ENCODE results near the gene PPID.
"Not testable (repeated sequence)": the region's sequence is repeated elsewhere in the genome, so short reads cannot be mapped to it uniquely, and the experiment has no call there.

The PPID gene

DNA sequence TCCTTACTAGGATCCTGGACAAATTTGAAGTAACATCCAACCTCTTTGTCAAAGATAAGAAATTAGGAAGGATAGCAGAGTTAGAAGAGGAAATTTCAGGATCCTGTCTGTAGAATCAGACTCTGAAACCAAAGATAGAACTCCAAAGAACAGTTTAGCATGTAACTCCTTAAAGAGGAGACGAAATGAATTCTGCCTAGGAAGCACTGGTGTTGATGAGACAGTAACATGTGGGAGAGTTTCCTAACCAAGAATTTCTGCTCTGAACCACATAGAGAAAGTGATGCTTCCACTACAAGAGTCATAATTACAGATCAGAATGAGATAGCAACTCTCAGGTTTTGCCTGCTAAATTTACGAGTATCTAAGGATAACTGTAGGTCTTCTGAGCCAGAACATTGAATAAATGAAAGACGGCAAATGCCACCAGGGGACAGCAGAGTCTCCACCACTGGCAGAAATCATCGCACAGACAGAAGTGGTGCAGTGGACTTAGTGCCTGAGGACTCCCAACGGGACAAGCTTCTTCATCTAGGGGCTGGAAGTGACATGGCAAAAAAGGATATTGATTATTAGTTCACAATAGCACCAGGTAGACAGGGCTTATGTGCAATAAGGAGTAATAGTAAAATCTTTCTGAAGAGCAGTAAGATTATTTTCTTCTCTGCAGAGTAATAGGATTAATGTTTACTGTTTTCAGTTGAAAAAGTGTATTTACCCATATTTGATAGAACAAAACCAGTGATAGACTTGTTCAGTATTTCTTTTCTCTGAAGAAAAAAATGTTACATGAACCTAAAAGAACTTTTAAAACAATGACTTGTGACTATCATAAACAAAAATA is 6.7 kb upstream of the PPID start:
- peak; percentile 65 for DNase-seq

DNA sequence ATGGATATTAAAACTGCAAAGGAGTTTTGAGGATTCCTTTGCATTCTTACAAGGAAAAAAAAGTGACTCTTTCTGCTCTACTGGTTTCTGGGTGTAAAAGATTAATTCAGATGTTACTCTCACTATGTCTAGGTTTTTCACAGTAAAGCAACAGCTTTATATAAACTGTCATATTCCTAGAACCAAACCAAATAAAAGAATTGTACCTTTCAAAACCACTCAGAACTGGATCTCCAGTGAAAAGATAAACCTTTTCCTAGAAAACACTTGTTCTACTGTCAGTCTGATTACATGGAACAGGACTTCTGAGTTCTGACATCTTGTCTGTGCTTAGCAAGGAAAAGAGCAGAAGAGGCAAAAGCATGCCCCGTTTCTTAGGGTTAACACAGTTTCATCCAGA is 5.0 kb upstream of the PPID start:
- DNase-seq: no peak

DNA sequence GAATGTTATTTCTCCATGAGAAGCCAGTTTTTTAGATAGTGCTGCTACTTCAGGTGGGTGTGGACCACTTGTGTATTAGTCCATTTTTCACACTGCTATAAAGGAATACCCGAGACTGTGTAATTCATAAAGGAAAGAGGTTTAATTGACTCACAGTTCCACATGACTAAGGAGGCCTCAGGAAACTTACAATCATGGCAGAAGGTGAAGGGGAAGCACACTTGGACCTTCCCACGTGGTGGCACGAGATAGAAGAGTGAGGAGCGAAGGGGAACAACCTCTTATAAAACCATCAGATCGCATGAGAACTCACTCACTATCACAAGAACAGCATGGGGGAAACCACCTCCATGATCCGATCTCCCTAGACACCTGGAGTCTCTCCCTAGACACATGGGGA is 3.4 kb upstream of the PPID start:
- DNase-seq: no peak

DNA sequence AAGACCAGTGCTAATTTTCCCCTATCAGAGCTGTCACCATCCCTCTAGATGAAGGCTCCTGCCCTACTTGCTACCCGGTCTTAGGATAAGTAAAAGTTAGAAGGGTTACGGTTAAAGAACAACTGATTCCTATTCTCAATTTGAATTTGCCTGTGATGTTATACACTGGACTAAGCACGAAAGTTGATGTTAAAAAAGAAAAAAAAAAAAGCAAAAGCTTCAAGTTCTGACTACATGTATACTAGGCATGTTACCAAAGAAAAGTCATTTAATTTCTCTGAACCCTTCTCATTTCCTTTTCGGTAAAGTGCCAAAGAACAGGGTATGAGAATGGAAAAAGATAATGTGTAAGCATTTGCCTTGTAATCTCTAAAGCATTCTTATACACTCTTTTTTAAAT is 1.4 kb upstream of the PPID start:
- DNase-seq: no peak

DNA sequence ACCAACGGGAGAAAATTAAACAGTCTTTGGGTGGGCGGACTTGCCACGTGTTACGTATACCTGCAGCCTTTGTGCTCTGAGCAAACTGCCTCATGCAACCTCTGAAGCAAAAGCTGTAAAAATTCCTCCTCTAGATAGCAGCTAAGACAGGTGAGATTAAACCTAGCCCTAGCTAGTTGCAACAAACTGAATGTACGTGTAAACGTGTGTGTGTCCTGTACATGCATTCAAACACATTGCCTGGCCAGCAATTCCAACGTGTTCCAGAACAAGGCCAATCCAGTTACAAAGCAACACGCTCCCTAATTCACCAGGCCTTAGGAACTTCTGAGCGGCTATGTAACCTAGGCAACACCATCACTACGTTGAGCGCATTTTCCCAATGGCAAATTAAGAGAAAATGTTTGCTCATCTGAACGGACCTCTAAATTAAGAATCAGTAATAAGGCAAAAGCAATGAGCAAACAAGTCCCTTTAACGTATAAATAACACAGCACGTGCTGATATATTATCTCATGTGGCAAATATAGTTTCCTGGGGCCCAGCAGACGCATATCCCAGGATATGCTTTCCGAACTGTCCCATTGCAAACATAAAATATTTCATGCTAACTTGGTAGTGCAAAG is 792 bp downstream of the PPID start:
- no peak for DNase-seq

DNA sequence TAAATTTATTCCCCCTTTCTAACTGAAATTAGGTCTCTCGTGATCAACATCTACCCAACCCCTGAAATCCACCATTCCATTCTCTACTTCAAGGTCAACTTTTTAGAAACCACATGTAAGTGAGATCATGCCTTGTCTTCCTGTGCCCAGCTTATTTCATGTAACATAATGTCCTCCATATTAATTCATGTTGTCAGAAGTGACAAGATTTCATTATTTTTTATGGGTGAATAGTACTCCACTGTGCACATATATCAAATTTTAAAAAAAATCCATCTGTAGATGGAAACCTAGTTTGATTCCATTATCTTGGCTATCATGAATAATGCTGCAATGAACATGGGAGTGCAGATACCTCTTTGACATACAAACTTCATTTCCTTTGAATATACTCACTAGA is 1.5 kb downstream of the PPID start:
- DNase-seq: no peak

DNA sequence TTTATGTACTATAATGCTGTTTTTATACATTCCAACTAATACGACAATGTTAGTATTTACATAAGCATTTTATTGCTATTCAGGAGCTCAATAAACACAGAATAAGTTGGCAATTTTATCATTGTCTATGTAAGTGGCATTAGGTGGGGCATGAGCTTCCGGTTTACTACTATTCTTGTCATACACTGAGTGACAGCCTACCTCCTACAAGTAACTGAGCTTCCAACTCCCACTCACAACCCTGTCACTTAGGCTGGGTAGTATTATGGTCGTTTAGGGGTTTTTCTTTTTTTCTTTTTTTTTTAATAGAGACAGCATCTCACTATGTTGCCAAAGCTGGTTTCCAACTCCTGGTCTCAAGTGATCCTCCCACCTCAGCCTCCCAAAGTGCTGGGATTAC is 7.4 kb downstream of the PPID start:
- DNase-seq: no peak

DNA sequence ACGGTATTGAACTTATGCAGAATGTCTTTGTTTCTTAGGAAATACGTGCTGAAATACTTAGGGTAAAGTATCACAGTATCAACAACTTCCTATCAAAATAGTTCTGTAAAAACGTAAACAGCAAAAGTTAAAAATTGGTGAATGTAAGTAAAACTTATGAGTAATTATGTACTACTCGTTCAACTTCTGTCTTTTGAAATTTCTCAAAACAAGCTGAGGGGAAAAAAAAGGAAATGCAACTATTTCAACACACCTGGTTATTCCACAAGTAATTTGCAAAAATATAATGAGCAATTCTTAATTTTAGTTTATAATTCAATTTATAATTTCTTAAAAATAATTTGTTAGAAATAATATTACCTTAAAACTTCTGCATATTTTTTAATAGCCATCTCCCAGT is 8.3 kb downstream of the PPID start:
- no peak for DNase-seq

DNA sequence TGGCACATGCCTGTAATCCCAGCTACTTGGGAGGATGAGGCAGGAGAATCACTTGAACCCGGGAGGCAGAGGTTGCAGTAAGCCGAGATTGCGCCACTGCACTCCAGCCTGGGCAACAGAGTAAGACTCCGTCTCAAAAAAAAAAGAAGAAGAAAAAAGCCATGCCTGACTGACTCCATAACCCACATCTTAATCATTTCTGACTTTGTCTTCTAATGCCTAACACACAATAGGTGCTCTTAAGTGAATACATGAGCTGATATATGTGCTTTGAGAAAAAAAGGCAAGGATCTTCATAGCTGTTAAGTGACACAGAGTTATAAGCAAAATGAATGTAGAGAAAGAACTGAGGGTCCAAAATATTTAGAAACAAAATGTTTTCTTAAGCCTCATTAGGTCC is 10.6 kb downstream of the PPID start:
- not testable (repeated sequence) for DNase-seq

DNA sequence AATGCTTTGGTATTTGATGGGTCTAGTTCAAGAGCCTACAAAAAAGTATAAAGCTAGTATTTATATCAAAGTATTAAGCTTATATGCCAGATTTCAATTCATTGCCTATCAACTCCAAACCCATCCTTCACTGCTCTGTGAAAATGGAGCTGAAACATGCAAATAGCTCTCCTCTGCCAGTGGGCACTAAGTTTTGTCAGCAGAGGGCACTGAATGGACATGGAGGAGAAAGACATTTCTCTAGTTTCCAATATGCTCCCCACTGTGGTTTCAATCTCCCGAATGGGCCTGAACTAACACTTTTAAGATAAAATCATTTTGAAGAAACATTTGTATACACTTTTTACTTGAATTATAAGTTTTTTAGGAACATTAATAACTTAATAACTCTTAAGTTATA is 12.4 kb downstream of the PPID start:
- DNase-seq: no peak

DNA sequence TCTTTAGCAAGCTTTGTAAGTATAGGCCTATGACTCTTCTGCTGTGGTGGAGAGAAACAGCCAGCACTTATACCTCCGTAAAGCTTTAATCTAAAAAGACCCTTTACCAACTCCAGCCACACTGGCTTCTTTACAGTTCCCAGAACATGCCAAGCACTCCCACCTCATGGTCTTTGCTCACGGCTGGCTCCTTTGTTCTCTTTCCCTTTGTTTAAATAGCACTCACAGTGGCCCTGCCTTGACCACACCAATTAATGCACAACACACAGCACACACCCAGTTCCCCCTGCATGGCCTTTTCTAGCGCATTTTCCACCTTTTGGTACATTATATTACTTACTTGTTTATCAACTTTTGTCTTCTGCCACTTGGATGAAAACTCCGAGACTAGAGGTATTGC is 18.9 kb downstream of the PPID start:
- no peak for DNase-seq

DNA sequence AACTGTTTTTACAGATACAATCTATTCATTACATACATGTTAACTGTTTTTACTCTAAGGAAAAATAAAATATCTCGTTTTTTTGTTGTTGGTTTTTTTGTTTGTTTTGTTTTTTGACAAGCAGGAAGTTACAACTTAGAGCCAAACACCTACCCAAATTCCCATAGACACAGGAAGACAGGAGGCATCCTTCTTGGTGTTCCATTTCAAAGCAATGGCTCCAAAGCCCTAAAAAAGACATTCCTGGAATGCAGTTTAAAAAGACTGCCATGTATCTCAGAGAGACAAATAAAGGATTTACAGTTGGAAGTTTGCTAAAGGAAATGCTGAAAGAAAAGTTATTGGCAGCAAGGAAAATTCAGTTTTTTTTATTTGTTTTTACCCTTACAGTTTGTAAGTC is 34.4 kb downstream of the PPID start:
- no peak for DNase-seq

DNA sequence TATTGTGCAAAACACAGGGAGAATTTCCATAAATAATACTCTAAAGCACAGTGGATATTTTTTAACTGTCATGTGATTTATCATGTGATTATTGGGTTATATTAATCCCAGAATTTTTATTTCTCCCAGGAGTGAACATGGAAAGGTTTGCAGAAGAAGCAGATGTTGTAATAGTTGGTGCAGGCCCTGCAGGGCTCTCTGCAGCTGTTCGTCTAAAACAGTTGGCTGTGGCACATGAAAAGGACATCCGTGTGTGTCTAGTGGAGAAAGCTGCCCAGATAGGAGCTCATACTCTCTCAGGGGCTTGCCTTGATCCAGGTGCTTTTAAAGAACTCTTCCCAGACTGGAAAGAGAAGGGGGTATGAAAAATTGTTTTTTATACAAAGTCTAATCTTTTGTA is 41.1 kb downstream of the PPID start:
- DNase-seq: no peak

DNA sequence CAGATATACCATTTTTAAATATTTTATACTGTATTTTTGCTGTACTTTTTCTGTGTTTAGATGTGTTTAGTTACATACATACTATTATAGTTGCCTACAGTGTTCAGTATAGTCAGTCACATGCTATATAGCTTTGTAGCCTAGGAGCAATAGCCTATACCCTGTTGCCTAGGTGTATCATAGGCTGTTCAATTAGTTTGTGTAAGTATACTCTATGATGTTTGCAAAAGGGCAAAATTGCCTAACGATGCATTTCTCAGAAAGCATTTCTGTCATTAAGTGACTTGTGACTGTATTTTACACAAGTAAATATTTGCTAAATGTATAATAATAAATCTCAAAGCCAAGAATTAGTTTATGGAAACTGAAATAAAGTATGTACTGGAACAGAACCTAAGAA is 41.6 kb downstream of the PPID start:
- no peak for DNase-seq

DNA sequence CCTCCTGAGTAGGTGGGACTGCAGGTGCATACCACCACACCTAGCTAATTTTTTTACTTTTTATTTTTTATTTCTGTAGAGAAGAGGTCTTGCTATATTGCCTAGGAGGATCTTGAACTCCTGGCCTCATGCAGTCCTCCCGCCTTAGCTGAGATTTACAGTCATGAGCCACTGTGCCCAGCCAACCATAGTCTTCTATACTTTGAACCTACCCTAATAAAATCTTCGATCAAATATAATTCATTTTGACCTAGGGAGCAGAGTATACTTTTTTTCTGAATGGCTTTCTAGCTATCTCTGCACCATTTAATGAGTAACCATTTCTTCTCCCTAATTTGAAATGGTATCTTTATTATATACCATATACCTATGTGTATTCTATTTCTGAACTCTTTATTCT is 44.4 kb downstream of the PPID start:
- DNase-seq: no peak

DNA sequence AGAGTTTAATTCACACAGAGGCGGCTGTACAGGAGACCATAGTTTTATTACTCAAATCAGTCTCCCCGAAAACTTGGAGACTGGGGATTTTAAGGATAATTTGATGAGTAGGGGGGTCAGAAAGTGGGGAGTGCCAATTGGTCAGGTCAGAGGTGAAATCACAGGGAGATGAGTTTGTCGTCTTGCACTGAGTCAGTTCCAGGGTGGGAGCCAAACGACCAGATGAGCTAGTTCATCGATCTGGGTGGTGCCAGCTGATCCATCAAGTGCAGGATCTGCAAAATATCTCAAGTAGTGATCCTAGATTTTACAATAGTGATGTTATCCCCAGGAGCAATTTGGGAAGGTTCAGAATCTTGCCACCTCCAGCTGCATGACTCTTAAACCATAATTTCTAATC is 47.1 kb downstream of the PPID start:
- no peak for DNase-seq

DNA sequence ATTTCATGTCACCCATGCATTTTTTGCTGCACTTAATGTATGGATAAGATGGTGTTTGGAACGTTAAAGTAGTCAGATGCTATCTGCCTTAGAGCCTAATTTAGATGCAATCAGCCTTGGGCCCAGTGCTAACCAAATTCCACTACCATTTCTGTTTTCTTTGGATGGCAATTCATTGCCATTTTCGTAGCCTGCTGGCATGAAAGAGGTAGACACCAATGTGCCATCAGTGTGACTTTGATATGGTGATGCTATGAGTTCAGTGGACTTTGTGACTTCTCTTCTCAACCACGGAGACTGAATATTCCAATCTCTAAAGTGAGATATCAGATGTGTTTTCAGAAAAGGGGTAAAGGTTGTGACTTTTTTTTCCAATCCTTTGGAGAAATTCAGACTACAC is 49.6 kb downstream of the PPID start:
- no peak for DNase-seq

DNA sequence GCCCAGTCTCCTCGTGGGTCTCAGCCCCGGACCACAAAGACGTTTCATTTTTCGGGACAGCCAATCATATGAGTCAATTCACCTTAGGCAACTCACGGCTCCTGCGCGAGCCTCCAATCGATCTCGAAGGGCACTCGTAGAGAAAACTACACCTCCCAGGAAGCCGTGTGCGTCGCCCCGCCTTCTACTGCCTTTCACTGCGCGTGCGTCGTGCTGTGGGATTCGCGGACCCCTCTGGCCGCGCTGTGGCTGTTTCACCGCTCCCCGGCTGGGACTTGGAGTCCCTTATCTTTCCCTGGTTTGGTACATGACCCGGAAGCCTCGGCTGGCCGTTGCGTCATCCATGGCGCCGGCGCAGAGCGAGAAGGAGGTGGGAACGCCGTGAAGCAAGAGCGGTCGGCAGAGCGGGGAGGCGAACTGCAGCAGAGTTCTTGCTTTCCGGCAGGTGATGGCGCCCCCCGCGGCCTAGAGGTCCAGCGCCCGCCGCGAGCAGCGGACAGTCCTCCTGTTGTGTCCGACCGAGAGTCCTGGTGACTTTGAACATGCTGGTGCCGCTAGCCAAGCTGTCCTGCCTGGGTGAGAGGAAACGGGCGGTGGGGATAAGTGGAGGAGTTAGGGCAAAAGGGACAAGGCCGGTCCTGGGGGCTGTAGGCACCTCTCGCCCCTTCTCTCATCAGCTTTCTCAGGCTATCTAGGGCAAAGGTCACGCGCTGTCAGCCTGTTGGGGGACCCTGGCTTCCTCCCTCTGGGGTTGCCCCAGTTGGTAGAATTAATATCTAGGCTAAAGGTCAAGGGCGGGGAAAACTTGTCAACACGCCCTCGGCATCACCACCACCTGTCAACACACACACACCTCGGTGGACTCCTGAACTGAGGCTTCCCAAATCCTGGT is 51.0 kb downstream of the PPID start, which contains the start of gene ETFDH:
ETFDH (plus strand) TSS at position 382 of the 892 bp plus-strand sequence; CDS start at position 543, 161 bp downstream.
- peak; percentile 97 for DNase-seq

DNA sequence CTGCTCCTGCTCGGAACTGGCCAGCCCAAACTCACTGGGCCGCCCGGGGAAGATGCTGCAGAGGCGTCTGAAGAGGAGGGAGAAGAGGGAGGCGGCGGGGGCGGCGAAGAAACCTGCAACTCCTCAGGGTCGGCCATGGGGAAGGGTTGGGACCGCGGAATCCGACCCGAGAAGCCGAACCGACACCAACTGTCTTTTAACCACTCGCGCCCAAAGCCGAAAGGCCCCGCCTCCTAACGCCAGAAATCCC is 51.6 kb downstream of the PPID start, which contains the start of gene C4orf46:
C4orf46 (minus strand) TSS at position 223 of the 250 bp plus-strand sequence; CDS start at position 137, 86 bp downstream.
- no peak for DNase-seq

DNA sequence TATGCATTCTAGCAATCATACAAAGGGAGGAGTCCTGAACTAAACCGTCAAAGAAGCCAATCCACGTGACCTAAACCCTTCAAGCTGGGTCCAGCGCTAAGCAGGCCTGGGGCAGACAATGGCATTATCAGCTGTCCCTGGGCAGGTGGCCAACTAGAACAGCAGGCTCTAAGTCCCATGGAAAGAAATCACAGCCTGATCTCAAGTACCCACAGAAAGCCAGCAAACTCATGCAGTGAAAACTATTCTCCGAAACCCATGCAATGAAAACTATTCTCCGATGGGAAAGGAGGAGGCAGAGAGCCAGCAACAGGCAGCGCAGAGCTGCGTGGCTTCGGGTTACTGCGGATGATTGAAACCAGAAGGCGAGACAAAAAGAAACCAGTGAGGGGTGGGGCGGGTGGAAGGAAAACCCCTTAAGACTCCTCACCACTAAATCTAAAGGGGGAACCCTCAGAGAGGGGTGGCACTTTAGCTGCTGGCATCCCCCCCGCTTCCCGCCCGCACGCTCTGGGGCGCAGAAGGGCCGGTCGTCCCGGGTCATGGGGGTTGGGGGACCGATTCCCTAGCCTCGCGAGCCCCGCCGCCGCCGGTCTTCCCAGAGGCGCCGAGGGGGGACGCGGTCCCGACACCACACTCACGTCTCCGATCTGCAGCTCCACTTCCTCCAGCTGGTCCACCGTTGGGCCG is 52.1 kb downstream of the PPID start:
- DNase-seq: peak; percentile 80

DNA sequence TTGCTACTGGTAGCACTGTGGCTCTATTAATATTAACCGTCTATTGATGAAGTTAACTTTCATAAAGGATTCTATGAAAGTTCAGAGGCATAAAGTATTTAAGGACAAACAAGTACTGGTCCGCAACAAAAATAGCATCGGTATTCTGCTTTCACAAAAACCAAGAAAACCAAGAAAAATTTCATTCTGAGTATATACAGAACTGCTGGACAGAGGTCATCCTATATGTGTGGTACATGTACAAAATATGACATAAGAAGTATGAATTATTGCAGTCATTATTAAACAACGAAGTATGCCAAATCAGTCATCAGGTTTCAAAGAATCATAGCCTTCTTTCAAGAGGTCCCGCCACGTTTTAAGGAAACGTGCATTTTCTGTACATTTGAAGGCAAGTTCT is 53.9 kb downstream of the PPID start:
- no peak for DNase-seq

DNA sequence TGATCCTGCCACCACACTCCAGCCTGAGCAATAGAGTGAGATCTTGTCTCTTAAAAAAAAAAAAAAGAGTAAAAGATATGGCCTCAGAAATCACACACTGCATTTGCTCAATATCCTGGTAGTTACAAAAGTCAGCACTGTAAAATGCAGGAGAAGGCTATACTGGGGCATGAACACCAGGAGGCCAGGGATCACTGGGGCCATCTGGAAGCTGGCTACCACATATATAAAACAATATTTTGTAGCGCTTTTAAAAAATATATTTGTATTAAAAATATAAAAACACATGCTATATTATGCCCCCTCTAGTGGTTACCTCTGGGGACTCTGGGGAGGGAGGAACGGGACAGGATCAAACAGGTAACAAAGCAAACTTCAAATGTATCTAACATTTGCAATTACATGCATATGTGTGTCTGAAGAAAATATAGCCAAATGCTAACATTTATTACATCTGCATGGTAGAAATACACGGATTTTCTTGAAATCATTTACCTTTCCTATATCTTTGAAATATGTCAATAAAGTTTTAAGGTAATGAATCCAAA is 55.5 kb downstream of the PPID start:
- DNase-seq: no peak

DNA sequence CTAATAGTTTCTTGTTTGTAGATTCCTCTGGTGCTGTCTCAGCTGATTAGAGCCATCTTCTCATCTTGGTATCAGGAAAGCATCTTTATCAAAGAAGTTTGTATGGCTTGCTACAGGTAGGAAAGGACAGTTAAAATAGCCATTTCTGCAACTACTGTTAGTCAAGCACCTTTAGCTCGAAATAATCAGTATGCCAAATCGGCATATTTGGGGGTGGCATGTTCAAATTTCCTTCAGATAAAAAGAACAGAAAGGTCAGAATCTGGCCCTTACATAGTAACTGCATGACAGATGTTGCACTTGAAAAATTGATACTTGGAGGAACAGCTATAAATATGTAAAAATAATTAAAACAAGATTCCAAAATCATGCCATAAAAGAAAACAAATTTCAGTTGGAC is 56.3 kb downstream of the PPID start:
- DNase-seq: no peak

All from activated CD8-positive, alpha-beta memory T cell treated with anti-CD3 and anti-CD28 coated beads, Interleukin-2, amount 50 U/mL, for 48 hours (primary cell).